GM21515 (cell line): ENCODE data around the gene BTF3L4.
"Not testable (repeated sequence)": the region's sequence is repeated elsewhere in the genome, so short reads cannot be mapped to it uniquely, and the experiment has no call there.

Experiments used
- ATAC-seq: cut with Tn5 transposase; IDR thresholded peaks from one replicate; pipeline ENCODE4 v1.9.1; 2021; ENCODE audit not compliant: unreplicated experiment

BTF3L4 gene

GRCh38 chr1:52056163-52056936 is at the start of gene BTF3L4:
TSS of gene BTF3L4 (plus strand) at chr1:52056295. CDS start at chr1:52059848, 3,553 bp downstream.
- peak; percentile 74 for ATAC-seq

GRCh38 chr1:52007215-52008002 is 48.7 kb upstream of the BTF3L4 start:
- no peak for ATAC-seq

GRCh38 chr1:52008071-52008809 is 47.9 kb upstream of the BTF3L4 start:
- no peak for ATAC-seq

- no peak for ATAC-seq
Observed at GRCh38 chr1:52022133-52022532, 34.0 kb upstream of the BTF3L4 start.

GRCh38 chr1:52026278-52026677 is 29.8 kb upstream of the BTF3L4 start:
- ATAC-seq = no peak

- no peak for ATAC-seq
Observed at GRCh38 chr1:52028328-52028727, 27.8 kb upstream of the BTF3L4 start.

- not testable (repeated sequence) for ATAC-seq
Observed at GRCh38 chr1:52028839-52029238, 27.3 kb upstream of the BTF3L4 start.

- ATAC-seq = peak; percentile 31
Observed at GRCh38 chr1:52032124-52032784, 23.8 kb upstream of the BTF3L4 start.

GRCh38 chr1:52032785-52033131 is 23.3 kb upstream of the BTF3L4 start:
- peak; percentile 44 for ATAC-seq

- ATAC-seq = peak; percentile 84
Observed at GRCh38 chr1:52033190-52034049, 22.7 kb upstream of the BTF3L4 start, which contains the start of gene KTI12. TSS of gene KTI12 (minus strand) at chr1:52033810. CDS start at chr1:52033761, 49 bp downstream.

- no peak for ATAC-seq
Observed at GRCh38 chr1:52034050-52034384, 22.1 kb upstream of the BTF3L4 start.

GRCh38 chr1:52037402-52037814 is 18.7 kb upstream of the BTF3L4 start:
- ATAC-seq = no peak

- no peak for ATAC-seq
Observed at GRCh38 chr1:52037909-52038308, 18.2 kb upstream of the BTF3L4 start.

- no peak for ATAC-seq
Observed at GRCh38 chr1:52041551-52042185, 14.4 kb upstream of the BTF3L4 start.

- ATAC-seq = no peak
Observed at GRCh38 chr1:52045236-52045635, 10.9 kb upstream of the BTF3L4 start.

- ATAC-seq = not testable (repeated sequence)
Observed at GRCh38 chr1:52045666-52046195, 10.4 kb upstream of the BTF3L4 start.

- not testable (repeated sequence) for ATAC-seq
Observed at GRCh38 chr1:52049337-52049736, 6.8 kb upstream of the BTF3L4 start.

- no peak for ATAC-seq
Observed at GRCh38 chr1:52053862-52054261, 2.2 kb upstream of the BTF3L4 start.

- ATAC-seq = no peak
Observed at GRCh38 chr1:52054496-52055065, 1.5 kb upstream of the BTF3L4 start.
